Spleen (tissue), 7 donors: ENCODE results near the gene C17orf78.

ENCODE experiments used
- POLR2A ChIP-seq, 3 donors: fragments of 450-650 bp; IDR thresholded peaks; one replicate each; pipeline ENCODE4 v1.5.1; 2017; ENCODE audit warnings: antibody characterized with exemption in 3 of 3, mild to moderate bottlenecking in 1 of 3
- POLR2AphosphoS5 ChIP-seq, 3 donors: sonication (generic); formaldehyde crosslinking; IDR thresholded peaks; one replicate each; pipeline ENCODE4 v1.5.1; 2017; ENCODE audit warnings: antibody characterized with exemption in 3 of 3
- TF ChIP-seq, protein P1 (sequence below), 11 experiments: fragments of 200-600 bp in 7 of 11; fragments of 450-650 bp in 4 of 11; sonication (generic) in 4 of 11; IDR thresholded peaks in 8 of 11; conservative IDR thresholded peaks in 3 of 11; 1 replicate in 7 of 11; 2 replicates in 4 of 11; pipeline versions ENCODE4 v1.4.0 to v1.8.0; 2016 to 2021; ENCODE audit warnings: antibody characterized with exemption in 11 of 11, inconsistent platforms in 4 of 11, mild to moderate bottlenecking in 1 of 11
- donor health status: DM: no; HTN: no; CAD: no; lungs with moderate emphysema.
- donor health status: DM: no; HTN: no; CAD: no.
- donor health status: DM: no; HTN: no; CAD: no.

DNA sequence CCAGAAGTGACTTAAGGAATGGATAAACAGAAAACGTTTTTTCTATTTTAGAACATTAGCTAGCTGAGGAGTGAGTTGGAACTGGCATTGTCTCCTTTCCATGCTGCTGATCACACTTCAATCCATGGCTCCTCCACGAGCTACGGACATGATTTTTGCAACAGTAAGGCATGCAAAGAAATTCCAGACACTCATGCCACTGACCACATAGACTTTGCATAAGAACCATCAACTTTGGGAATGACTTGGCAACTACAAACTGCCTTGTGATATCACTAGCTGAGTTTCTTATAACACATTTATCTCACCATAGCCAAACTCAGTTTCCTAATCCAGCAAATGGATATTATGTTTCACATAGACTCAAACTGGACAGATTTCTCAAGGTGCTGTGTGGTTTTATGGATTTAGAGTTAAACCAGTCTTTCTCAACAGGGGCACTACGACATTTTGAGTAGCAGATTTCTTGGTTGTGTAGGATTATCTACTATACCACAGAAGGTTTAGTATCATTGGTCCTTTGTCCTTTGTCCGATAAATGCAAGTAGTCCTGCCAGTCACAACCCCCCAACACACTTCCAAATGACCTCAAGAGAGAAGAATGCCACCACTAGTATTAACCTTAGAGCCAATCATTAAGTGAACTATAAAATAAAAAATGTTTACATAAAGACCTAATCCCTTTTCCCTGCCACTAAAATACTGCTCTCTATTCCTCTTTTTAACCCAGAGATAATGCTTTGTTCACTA, 48.3 kb upstream of the C17orf78 start:
- no peak for TF ChIP-seq POLR2AphosphoS5 (IDR thresholded peaks at IDR 0.05)
- TF ChIP-seq POLR2A (IDR thresholded peaks at IDR 0.05) = no peak
- TF ChIP-seq, protein P1, sequence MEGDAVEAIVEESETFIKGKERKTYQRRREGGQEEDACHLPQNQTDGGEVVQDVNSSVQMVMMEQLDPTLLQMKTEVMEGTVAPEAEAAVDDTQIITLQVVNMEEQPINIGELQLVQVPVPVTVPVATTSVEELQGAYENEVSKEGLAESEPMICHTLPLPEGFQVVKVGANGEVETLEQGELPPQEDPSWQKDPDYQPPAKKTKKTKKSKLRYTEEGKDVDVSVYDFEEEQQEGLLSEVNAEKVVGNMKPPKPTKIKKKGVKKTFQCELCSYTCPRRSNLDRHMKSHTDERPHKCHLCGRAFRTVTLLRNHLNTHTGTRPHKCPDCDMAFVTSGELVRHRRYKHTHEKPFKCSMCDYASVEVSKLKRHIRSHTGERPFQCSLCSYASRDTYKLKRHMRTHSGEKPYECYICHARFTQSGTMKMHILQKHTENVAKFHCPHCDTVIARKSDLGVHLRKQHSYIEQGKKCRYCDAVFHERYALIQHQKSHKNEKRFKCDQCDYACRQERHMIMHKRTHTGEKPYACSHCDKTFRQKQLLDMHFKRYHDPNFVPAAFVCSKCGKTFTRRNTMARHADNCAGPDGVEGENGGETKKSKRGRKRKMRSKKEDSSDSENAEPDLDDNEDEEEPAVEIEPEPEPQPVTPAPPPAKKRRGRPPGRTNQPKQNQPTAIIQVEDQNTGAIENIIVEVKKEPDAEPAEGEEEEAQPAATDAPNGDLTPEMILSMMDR (IDR thresholded peaks at IDR 0.05 in 8 of 11, conservative IDR thresholded peaks at IDR 0.05 in 3 of 11) = no peak
